Mesothelial cell of epicardium (in vitro differentiated cells): Measurements from ENCODE around the gene AUH. TPM values are rescaled to one million over a fixed set of nuclear protein-coding genes. Genes with fewer than 3 reads are reported as not detected.

Experiments used
- DNase-seq, 2 experiments: peaks; one replicate each; pipeline ENCODE4 v3.0.0; 2021; ENCODE audit warnings: low spot score in 2 of 2; ENCODE audit not compliant: unreplicated experiment in 2 of 2
- H3K27ac Mint-ChIP-seq: 2 replicates; pipeline ENCODE4 v1.8.0; 2021; ENCODE audit warnings: mixed read lengths
- H3K27me3 Mint-ChIP-seq: 2 replicates; pipeline ENCODE4 v1.8.0; 2021; ENCODE audit warnings: low read depth, mixed read lengths
- H3K36me3 Mint-ChIP-seq: 2 replicates; pipeline ENCODE4 v1.8.0; 2021; ENCODE audit warnings: mixed read lengths
- H3K4me1 Mint-ChIP-seq: 2 replicates; pipeline ENCODE4 v1.8.0; 2021; ENCODE audit warnings: mixed read lengths
- H3K4me3 Mint-ChIP-seq: 2 replicates; pipeline ENCODE4 v1.8.0; 2021; ENCODE audit warnings: mild to moderate bottlenecking, moderate library complexity, mixed read lengths
- H3K9me3 Mint-ChIP-seq: 2 replicates; pipeline ENCODE4 v1.8.0; 2021; ENCODE audit warnings: mixed read lengths
- CTCF ChIP-seq: fragments of 200-600 bp; sonication (generic); IDR thresholded peaks from one replicate; pipeline ENCODE4 v1.5.0; 2021; ENCODE audit warnings: antibody characterized with exemption; ENCODE audit not compliant: unreplicated experiment
- total RNA-seq: library from RNA; stranded (reverse); gene quantifications from 3 replicates; pipeline ENCODE4 v1.2.1, GENCODE V29; 2021

AUH gene
- total RNA-seq, 1 donor from 2014 or later, result 24.8 TPM

GRCh38 chr9:91245431-91246313 lies 116.0 kb downstream of the AUH start:
- H3K27ac Mint-ChIP-seq, result no peak overlapping the region
- DNase-seq, result no peak
- H3K27me3 Mint-ChIP-seq, result no peaks in the 10 kb centered on the region
- no peak overlapping the region for H3K4me3 Mint-ChIP-seq
- no peaks in the 10 kb centered on the region for H3K9me3 Mint-ChIP-seq
- no peak for TF ChIP-seq CTCF
- H3K4me1 Mint-ChIP-seq, result peaks cover 7% of the 10 kb centered on the region
- no peaks in the 10 kb centered on the region for H3K36me3 Mint-ChIP-seq

GRCh38 chr9:91243029-91243428 lies 118.7 kb downstream of the AUH start:
- Mint-ChIP-seq H3K27ac (no peak overlapping the region), H3K4me1 (peaks cover 7% of the 10 kb centered on the region), H3K36me3 (no peaks in the 10 kb centered on the region), H3K27me3 (no peaks in the 10 kb centered on the region), H3K9me3 (no peaks in the 10 kb centered on the region), H3K4me3 (no peak overlapping the region)
- DNase-seq, result no peak
- no peak for TF ChIP-seq CTCF

- no peak for DNase-seq
- TF ChIP-seq CTCF, result no peak
- no peaks in the 10 kb centered on the region for H3K27me3 Mint-ChIP-seq
- H3K27ac Mint-ChIP-seq, result no peak overlapping the region
- no peaks in the 10 kb centered on the region for H3K36me3 Mint-ChIP-seq
- H3K4me1 Mint-ChIP-seq, result peaks cover under 1% of the 10 kb centered on the region
- no peaks in the 10 kb centered on the region for H3K9me3 Mint-ChIP-seq
- H3K4me3 Mint-ChIP-seq, result no peak overlapping the region
Observed at GRCh38 chr9:91241909-91242308, 119.8 kb downstream of the AUH start.

- Mint-ChIP-seq H3K9me3 (no peaks in the 10 kb centered on the region), H3K4me3 (no peak overlapping the region), H3K27me3 (no peaks in the 10 kb centered on the region), H3K4me1 (no peaks in the 10 kb centered on the region), H3K36me3 (no peaks in the 10 kb centered on the region), H3K27ac (no peak overlapping the region)
- no peak for TF ChIP-seq CTCF
- no peak for DNase-seq
Observed at GRCh38 chr9:91240596-91241165, 121.0 kb downstream of the AUH start.

- H3K9me3 Mint-ChIP-seq, result no peaks in the 10 kb centered on the region
- DNase-seq, result no peak
- no peaks in the 10 kb centered on the region for H3K27me3 Mint-ChIP-seq
- no peak for TF ChIP-seq CTCF
- H3K4me3 Mint-ChIP-seq, result no peak overlapping the region
- no peaks in the 10 kb centered on the region for H3K36me3 Mint-ChIP-seq
- H3K4me1 Mint-ChIP-seq, result no peaks in the 10 kb centered on the region
- H3K27ac Mint-ChIP-seq, result no peak overlapping the region
Observed at GRCh38 chr9:91239367-91240111, 122.2 kb downstream of the AUH start.
